ENCODE data around the gene CNMD.

Gene CNMD

DNA sequence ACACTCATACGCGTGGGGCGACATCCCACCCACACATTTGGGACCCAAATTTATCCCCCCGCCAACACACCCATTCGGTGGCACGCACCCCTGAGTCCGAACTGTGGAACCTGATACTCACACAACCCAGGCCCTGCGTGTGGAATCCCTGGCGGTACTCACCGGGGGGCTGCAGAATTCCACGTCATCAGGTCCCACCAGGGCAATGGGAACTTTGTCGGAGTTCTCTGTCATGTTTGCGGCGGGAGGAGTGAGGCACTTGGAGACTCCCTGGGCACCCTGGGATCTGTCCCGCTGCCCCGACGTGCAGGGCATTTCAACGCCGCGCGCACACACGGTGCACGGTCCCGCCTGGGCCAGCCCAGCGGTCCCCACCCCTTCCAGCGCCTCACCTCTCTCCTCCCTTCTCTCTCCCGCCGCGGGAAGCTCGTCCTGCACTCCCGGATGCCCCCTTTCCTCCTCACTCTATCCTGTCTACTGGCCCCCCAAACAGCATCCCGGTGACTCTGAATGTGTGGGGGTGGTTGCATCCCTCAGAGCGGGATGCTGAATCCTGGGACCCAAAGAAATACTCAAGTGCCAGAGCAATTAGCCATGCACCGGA is at the start of gene CNMD:
Gene CNMD (minus strand): TSS at position 353 of the 604 bp plus-strand sequence. CDS start 119 bp downstream, at position 234.
- no peak for DNase-seq (ENCODE audit: low read depth, low spot score)

DNA sequence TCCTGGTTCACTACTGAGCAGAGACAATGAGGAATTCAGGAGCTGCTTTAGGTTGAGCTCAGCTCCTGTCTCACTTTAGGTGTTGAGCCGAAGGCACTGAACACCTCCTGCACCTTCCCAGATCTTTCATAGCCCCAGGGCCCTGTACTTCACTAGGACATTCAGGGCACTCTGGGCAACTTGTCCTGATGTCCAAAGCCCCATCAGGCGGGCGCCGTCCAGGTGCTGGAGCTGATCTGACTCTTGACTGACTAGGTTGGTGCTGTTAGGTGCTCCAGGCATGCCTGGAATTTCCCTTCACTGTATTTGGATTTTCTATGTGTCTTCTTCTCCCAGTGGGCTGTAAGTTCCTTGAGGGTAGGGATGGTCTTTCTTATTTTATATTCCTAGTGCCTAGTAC is 48.4 kb upstream of the CNMD start:
- DNase-seq (ENCODE audit: low read depth, low spot score), result no peak

DNA sequence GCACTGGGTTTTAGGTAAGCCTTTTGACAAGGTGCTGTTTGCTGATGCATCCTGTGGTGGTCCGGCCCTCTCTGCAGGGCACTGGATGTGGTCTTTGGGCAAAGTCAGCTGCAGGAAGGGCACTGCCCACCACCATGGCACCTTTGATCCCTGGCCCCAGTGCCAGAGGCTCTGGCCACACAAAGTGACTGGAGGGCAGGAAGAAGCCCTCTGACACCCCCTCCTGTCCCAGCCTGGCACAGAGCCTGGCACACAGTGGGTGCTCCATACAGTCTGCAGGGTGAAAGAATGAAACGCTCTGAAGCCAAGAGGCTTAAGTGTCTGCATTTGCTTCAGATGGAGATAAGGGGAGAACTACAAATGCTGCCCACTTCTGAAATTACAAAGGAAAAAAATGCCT is 47.6 kb upstream of the CNMD start:
- DNase-seq (ENCODE audit: low read depth, low spot score), result no peak

DNA sequence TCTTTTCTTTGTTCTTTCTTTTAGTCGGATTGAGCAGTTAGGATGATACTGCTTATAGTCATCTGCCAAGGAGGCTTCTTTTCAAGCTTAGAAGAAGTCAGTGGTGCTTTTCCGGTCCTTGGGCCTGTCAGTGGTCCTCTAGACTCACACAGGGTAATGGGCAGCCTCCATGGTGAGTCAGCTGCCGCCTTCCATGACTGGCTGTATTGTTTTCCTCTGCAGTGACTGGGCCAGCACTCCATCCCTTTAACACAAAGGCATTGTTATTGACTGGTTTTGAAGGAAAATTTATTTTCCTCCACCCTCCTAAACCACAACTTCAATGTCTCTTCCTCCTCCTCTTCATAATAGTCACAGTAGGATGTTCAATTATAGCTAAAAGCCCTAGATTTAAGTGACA is 47.1 kb upstream of the CNMD start:
- DNase-seq (ENCODE audit: low read depth, low spot score), result no peak

DNA sequence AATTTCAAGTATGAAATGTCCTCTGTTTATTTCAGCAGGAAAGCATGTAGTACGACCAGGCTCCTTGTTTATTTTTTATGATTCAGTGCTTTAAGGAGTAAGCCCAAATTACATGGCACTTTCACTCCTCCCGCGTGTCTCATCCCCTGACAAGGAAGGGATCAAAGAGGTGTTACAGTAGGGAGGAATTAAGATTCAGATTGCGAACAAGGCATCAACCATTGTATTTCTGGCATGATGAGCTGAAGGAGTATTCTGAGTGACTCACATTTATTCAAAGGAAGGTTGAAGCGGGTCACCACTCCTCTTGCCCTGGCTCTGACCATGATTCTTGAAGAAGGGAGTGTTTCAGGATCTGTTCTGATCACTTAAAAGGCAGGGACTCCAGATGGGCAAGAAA is 46.1 kb upstream of the CNMD start:
- no peak for DNase-seq (ENCODE audit: low read depth, low spot score)

DNA sequence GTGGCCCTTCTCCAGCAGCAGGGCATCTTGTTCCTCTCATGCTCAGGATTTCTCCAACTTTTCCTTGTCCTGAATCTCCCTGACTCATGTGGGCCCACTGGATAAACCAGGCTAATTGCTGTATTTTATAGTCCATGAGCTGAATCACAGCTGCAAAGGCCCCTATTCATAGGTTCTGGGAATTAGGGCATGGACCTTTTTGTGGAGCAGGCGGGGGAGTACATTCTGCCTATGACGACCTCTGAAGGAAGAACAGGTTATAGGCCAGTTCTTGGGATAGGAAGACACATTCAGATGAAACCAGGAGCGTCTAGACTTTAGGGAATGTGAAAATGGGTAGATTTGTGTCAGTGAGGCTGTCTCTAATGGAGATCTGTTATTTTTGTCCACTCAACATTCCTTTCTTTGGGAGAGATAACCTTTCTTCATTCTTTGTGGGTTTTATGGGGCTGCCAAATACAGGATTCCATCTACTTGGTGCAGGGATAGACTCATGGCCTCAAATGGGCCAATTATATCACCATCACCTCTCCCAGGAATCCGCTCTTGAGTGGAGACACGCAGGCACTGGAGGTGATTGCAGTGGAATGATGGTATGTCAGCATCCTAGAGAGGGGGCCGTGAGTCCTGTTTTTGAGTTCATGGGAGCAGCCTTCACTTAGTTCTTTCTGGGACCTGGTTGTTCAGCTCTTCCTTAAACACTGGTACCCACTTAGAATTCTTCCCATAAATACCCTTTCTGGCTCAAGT is 45.1 kb upstream of the CNMD start:
- DNase-seq (ENCODE audit: low read depth, low spot score), result no peak

DNA sequence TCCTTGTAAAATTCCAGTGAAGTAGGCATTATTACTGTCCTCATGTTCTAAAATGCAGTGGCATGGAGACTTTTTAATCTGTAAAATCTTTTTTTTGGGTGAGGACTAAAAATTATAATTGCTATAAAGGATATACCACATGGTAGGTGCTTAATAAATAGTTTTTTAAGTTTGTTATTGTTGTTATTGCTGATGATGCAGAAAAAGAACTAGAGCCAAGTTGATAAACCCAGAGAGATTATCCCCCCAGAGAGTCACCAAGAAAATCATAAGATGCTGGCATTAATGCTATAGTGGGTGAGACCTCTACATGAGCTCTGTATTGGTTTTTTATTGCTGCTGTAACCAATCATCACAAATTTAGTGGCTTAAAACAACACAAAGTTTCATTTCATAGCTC is 44.3 kb upstream of the CNMD start:
- no peak for DNase-seq (ENCODE audit: low read depth, low spot score)

DNA sequence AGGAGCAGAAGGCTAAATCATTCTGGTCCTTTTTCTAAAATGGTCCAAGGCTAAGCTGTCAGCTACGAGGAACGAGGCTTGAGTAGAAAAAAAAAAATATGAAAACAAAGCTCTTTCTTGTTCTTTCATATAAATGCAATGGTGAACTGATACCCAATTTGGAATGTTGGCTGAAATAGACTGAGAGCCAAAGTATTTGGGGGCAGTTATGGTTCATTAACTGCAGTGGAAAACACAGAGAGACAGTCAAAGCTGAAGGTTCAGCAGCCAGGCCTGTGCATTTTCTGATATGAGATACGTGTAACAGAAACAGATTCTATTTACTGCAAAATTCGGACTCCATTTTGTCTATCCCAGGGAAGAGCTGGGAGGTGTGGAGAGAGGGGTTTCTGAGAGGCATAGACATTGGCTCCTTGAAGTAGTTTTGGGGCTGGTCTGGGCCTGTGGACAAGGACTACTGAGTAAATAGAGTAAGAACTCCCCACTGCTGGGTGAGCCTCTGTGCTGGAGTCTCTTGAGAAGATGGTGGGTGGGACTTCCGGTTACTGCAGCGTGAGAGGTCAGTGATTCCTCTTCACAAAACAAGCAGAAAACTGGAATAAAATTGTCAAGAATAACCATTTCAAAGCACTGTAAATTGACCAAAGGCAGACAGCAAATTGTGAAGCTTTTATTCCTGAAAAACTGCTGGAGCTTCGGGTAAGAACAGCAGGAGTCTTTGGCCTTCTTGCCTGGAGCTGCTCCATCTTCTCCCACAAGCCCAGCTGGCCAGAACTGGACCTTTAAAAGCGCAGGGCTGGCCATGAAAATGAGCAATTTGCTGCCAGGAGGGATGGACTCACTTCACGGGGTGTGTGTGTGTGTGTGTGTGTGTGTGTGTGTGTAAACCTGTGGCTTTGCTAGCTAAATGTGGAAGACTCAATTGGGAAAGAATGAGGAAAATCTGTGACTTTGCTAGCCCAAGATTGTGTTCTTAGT is 43.1 kb upstream of the CNMD start:
- DNase-seq (ENCODE audit: low read depth, low spot score), result no peak

DNA sequence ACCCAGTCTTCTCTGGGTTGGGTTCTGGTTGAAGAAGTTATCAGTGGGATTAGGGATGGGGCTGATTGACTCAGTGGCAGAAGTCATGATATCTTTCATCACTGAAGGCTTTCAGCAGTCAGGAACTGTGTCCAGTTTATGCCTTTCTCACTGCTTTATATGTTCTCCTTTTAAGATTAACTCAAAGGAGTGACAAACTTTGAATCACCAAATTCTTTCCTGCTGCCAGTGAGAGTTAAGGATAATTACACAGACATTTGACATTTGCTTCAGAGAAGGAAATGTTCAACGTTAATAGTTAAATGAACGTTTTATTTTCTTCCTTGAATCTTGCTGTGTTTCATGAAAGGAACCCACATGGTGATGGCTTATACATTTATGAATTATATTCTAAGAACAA is 41.0 kb upstream of the CNMD start:
- no peak for DNase-seq (ENCODE audit: low read depth, low spot score)

DNA sequence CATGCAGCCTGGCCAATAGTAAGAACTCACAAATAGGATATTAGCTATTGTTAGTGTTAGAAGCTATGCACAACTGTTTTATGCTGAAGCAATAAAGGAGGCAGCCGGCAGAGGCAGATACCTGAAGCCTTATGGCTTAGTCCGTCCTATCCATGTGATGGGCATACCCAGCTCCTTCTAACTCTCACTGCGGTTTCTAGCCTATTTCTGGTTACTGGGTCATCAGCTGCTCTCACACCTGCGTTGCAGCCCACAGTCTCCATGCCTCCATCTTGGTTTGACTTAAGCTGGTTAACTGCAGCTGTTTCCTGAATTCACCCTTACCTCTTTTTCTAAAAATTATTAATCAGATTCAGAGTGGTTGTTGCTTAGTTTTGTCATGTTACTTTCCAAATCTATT is 40.5 kb upstream of the CNMD start:
- no peak for DNase-seq (ENCODE audit: low read depth, low spot score)

DNA sequence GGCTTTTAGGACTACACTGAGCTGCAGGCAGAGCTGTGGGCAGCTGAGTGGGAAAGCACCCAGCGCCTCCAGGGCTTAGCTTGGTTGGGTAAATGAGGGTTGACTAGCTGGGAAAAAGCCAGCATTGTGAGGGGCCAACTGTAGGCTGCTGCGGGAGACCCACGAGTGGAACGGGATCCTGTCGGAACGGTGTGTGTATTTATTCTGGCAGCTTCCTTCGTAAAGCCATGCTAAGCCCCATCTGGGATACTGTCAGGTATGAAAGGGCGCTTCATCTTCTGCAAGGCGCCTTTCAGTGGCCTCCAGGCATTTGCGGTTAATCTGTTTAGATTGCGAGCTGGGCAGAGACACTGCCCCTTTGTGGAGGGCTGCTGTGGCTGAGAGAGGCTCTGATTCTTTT is 39.5 kb upstream of the CNMD start:
- no peak for DNase-seq (ENCODE audit: low read depth, low spot score)

DNA sequence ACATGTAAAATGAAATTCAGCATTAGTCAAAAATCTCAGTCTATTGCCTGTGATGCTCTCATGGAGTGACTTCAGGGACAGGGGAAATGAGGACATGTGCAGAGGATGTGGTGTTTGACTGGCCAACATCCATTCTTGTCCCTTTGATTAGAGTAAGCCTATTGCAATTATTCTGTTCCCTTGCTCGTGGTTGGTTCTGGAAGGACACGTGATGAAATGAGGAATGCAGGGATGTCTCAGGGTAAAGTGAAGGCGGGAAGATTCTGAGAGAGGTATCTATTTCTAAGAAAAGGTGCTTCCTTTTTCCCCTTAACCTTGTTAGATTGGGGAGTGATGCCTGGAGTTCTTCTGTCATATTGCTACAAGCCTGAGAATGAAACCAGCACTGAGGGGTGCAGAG is 37.1 kb upstream of the CNMD start:
- DNase-seq (ENCODE audit: low read depth, low spot score), result no peak

DNA sequence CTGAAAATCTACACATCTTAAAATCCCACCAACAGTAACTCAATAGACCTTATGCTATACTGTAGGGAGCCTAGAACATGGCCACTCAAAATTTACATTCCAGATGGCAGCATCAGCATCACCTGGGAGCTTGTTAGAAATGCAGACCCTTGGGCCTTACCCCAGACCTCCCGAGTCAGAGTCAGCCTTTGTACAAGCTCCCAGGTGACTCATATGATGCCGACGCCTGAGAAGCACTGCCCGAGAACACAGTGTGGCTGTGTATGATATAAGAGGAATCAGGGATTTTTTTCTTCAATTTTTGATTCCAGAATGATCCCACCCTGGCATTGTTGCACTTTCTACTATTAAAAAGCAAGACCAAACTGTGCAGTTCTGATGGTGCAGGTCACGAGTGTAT is 35.9 kb upstream of the CNMD start:
- DNase-seq (ENCODE audit: low read depth, low spot score), result no peak

DNA sequence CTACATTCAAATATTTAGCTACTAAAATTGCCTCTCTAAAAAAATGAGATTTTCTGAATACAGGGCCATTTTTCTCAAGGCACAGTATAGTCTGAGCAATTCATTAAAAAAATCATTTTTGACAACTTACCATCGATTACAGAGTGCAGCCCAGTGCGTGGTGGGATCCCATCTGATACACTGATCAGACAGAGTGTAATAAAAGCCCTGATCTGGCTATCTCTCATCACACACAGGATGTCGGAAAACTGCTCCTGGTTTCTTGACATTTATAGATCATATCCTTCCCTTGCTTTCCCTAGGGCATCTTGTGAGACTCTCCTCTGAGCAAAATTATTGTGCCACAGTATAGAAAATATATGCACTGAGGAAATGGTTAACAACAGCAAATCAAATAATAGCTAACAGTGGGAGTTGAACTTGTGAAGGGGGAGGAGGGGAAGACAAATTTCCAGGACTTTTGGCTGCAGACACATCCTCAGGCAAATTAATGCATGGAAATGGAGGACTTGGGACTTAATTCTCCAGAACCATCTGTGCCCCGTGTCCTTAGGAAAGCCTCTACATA is 28.4 kb upstream of the CNMD start:
- no peak for DNase-seq (ENCODE audit: low read depth, low spot score)

DNA sequence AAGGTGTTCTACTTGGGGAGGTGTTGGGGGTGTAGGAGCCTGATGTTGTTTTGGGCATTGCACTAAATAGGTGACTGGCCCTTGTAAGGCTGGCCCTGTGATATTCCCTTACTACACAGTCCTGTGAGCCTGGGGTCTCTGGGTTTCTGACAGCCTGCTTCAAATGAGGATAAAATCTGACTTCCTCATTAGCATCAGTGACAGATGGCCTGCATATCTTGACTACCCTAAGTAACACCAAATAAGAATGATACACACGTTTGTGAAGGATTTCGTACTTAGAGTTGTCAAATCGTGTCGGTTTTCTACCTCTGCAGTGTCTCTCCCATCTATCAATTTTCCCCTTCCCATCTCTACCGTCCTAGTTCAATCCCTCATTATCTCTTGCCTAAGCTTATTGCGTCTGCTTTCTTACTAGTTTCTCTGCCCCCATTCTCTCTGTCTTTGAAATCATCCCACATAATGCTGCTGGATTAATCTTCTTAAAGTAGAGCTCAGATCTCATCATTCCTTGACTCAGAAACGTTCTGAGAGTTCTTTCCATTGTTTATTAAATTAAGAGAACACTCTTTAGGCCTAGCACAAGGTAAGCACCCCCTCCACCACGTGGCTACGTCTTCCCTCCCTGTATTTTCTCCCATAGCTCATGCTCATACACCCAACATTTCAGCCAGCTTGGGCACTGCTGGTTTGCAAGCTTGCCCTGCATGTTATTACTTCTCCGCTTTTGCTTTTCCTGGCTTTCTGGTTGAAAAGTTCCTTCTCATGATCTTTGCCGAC is 26.2 kb upstream of the CNMD start:
- DNase-seq (ENCODE audit: low read depth, low spot score), result no peak

DNA sequence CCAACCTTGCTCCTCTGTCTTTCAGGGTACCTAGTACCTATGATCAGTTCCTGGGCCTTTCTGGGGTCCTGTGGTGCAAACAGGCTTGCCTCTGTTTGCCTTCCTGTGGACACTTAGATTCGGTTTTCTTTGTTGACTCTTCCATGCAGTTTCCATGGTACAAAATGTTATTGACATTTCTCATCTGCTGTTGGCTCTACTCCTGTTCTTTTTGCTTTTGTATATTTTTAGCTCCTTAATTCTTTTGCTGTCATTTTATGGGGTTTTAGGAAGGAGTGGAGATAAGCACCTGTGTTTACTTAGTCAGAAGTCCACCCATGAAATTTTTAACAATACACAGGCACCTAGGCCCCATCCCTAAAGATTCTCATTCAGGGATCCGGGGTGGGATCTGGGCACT is 20.5 kb upstream of the CNMD start:
- no peak for DNase-seq (ENCODE audit: low read depth, low spot score)

DNA sequence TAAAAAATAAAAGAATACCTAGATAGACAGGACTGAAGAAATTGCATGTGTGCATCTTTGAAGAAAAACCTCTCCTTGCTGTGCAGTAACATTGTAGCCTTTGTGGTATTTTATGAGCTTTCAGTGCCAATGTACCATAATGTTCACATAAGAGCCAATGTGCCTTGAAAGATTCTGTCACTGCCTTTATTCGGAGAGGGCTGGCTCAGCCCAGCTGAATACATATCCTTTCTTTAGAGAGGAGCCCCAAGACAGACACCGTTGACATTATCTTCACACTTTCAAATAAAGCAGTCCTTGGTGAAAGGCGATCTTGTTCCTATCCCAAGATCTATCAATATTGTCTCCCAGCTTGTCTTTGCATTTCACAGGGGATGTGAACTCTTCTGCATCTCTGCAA is 18.5 kb upstream of the CNMD start:
- no peak for DNase-seq (ENCODE audit: low read depth, low spot score)

DNA sequence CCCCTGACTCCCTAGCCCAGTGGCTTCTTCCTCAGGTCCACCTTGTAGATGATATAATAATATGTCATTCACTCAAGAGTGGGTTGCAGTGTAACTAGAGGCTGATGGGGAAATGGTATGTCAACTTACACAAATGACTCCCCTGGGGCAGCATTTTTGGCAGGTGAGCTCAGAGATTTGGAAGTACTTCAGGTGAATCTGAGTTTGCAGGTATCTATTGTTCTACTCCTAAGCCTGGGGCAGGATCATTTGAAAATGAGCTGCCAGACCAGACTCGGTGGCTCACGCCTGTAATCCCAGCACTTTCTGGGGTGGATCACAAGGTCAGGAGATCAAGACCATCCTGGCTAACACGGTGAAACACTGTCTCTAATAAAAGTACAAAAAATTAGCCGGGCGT is 11.6 kb upstream of the CNMD start:
- DNase-seq (ENCODE audit: low read depth, low spot score), result no peak

DNA sequence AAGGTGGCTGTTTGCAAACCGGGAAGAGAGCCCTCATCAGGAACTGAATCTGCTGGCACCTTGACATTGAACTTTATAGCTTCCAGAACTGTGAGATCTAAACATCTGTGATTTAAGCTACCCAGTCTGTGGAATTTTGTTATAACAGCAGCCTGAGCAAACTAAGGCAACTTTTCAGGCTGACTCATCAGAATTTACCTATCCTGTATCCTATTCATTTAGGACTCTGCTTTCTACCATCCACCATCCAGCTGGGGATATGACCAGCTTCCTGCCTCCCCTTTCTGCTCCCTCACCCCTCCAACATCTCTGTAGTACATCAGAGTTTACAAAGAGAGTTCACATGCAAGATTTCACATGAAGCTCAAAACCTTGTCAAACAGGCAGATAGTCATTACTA is 11.1 kb upstream of the CNMD start:
- no peak for DNase-seq (ENCODE audit: low read depth, low spot score)

DNA sequence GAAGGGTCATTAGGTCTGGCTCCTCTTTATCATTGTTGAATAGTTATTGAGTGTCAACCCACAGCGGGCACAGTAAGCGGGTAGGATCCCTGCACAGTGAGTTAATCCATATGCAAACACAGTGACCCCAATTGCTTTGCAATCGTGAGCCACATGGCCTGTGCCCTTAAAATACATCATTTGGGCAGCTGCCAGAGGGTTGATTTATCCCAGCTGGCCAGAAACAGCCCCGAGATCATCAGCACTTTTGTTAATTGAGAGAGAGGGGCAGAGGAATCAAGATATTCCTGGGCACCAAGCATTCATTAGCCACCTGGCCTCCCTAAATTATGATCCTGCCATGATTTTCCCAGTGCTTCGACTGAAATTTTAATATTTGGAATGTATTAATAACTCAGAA is 9.8 kb upstream of the CNMD start:
- no peak for DNase-seq (ENCODE audit: low read depth, low spot score)

DNA sequence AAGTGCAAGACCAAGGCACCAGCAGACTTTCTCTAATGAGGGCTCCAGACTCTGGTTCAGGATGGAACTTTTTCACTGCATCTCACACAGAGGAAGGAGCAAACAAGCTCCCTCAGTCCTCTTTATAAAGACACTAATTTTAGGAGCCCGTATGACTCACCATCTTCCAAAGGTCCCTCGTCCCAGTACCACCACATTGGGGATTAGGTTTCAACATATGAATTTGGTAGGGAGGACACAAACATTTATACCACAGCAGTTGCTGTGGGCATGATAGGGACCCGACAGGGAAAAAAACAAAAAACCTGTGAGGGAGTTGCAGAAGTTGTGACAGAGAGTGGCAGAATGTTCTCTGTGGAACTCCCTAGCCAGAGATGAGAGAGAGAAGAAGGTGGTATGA is 6.5 kb upstream of the CNMD start:
- DNase-seq (ENCODE audit: low read depth, low spot score), result no peak

All from activated CD4-positive, CD25-positive, alpha-beta regulatory T cell treated with anti-CD3 and anti-CD28 coated beads, Interleukin-2, amount 50 U/mL, for 16 hours (primary cell).